Measurements from ENCODE around the gene SKAP1.

- TF ChIP-seq POLR2A (IDR thresholded peaks at IDR 0.05) (no peak), CTCF (IDR thresholded peaks at IDR 0.05) (no peak)
Observed at GRCh38 chr17:48385319-48385718, 44.7 kb downstream of the SKAP1 start.

All from gastroesophageal sphincter (tissue), 3 donors.